Effector memory CD4-positive, alpha-beta T cell (primary cell): Measurements from ENCODE around the gene CDH3.

Experiments
- DNase-seq, 3 donors: peaks; one replicate each; pipeline ENCODE4 v3.0.0-alpha.2; 2020
- H3K27ac ChIP-seq: 2 replicates; pipeline ENCODE4 v1.7.0; 2013; ENCODE audit warnings: mild to moderate bottlenecking, low read length, moderate library complexity; ENCODE audit not compliant: insufficient read depth, poor library complexity, severe bottlenecking
- H3K27me3 ChIP-seq: replicated peaks from 2 replicates; pipeline ENCODE4 v1.7.0; 2013; ENCODE audit warnings: mild to moderate bottlenecking, low read length; ENCODE audit not compliant: insufficient read depth, control insufficient read depth, poor library complexity, severe bottlenecking
- H3K36me3 ChIP-seq: 2 replicates; pipeline ENCODE4 v1.7.0; 2013; ENCODE audit warnings: mild to moderate bottlenecking, low read length, moderate library complexity; ENCODE audit not compliant: control insufficient read depth, insufficient read depth
- H3K4me1 ChIP-seq: 2 replicates; pipeline ENCODE4 v1.7.0; 2013; ENCODE audit warnings: low read length, mild to moderate bottlenecking; ENCODE audit not compliant: control insufficient read depth, insufficient read depth, poor library complexity, severe bottlenecking
- H3K4me3 ChIP-seq: 2 replicates; pipeline ENCODE4 v1.7.0; 2013; ENCODE audit warnings: low read length, low read depth, mild to moderate bottlenecking; ENCODE audit not compliant: insufficient read depth, poor library complexity, severe bottlenecking
- H3K9me3 ChIP-seq: 2 replicates; pipeline ENCODE4 v1.7.0; 2013; ENCODE audit warnings: mild to moderate bottlenecking, low read length, moderate library complexity; ENCODE audit not compliant: control insufficient read depth

The CDH3 gene

DNA sequence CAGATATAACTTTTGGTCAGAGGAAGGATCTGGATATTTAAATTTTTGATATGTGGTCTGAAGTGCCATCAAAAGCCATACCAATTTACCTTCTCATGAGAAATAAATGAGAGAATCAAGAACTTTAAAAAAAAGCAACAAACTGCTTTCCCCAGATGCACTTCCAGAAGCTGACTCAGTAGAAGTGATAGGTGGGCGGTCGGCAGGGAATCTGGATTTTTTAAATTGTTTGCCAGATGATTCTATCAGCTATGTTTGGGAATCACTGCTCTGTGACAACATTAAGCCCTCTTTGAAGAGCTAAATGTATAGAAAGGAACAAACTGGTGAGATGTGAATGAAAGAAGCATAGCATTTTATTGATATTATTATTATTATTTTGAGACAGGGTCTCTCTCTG is 19.2 kb downstream of the CDH3 start:
- Histone ChIP-seq H3K4me3 (no peak overlapping the region), H3K4me1 (no peaks in the 10 kb centered on the region), H3K9me3 (no peaks in the 10 kb centered on the region), H3K36me3 (no peaks in the 10 kb centered on the region), H3K27ac (no peak overlapping the region), H3K27me3 (no peaks in the 10 kb centered on the region)
- DNase-seq, result no peak

DNA sequence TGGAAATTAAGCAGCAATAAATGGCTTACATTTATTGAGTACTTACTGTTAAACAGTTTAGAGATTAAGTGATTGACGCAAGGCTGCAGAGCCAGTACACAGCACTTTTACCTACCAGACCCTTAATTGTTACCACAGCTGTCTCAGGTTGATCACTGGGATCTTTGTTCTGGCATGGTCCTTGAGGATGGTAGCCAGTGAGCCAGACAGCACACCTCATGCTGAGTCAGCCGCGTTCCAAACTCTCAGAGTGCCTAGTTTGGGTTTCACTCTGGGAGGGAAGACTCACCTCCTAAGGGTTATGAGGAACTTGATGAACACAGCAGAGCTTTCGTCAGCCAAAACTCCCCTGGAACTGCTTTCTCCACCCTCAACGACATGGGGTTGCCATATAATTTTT is 20.4 kb downstream of the CDH3 start:
- no peaks in the 10 kb centered on the region for H3K4me1 ChIP-seq

GRCh38 chr16:68668266-68668665 is 23.2 kb downstream of the CDH3 start:
- Histone ChIP-seq H3K27ac (no peak overlapping the region), H3K36me3 (no peaks in the 10 kb centered on the region), H3K4me3 (no peak overlapping the region), H3K27me3 (no peaks in the 10 kb centered on the region), H3K9me3 (no peaks in the 10 kb centered on the region), H3K4me1 (no peaks in the 10 kb centered on the region)
- no peak for DNase-seq

More for the DNA sequence above, 20.4 kb downstream of the CDH3 start:
- no peak overlapping the region for H3K4me3 ChIP-seq
- H3K27ac ChIP-seq, result no peak overlapping the region
- no peak for DNase-seq
- no peaks in the 10 kb centered on the region for H3K9me3 ChIP-seq
- H3K27me3 ChIP-seq, result no peaks in the 10 kb centered on the region
- H3K36me3 ChIP-seq, result no peaks in the 10 kb centered on the region

DNA sequence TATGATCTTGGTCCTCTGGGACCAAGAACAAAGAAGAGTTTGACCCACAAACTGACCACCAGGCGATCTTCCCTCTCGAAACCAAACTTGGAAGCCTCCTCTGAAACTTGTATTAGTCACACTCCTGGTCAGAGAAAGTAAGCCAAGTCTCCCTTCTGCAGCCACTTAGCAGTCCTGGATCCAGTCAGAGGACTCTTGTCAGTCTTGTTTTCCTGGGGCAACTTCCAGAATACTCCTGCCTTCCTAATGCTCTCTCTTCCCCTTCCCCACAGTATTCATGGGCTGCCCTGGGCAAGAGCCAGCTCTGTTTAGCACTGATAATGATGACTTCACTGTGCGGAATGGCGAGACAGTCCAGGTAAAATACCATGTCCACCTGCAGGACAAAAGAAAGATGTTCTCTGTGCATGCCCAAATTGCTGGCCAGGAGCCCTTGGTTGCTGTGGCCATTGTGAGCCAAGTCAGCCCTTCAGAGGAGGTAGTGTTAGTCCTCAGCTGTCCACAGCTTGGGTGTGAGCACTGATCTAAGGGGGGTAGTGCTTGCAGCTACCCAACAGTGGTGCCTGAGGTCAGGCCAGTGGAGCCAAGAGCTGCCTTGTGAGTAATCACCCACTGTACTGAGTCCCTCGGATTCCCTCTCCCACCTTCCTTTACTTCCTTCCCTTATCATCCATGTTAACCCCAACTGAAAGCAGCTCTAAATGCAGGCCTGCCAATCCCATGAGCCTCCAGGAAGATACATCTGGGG is 31.2 kb downstream of the CDH3 start:
- H3K4me1 ChIP-seq, result no peaks in the 10 kb centered on the region
- no peaks in the 10 kb centered on the region for H3K36me3 ChIP-seq
- no peak overlapping the region for H3K4me3 ChIP-seq
- no peak overlapping the region for H3K27ac ChIP-seq
- no peaks in the 10 kb centered on the region for H3K9me3 ChIP-seq
- no peaks in the 10 kb centered on the region for H3K27me3 ChIP-seq
- no peak for DNase-seq

DNA sequence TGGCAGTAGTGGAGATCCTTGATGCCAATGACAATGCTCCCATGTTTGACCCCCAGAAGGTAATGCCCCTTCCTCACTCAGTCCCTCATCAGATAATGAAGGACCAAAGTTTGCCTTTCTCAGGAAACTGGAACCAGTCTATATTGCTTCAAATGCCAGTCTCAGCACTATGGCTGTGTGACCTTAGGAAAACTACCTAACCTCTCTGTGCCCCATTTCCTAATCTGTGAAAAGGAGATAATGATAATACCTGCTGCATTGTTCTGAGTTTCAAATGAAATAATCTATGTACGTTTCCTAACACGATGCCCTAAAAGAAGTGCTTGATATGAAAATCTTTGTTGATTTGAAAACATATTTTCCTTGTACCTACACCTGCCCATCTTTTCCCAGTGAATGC is 35.9 kb downstream of the CDH3 start:
- Histone ChIP-seq H3K4me3 (no peak overlapping the region), H3K4me1 (no peaks in the 10 kb centered on the region), H3K27ac (no peak overlapping the region), H3K27me3 (no peaks in the 10 kb centered on the region), H3K9me3 (no peaks in the 10 kb centered on the region), H3K36me3 (no peaks in the 10 kb centered on the region)
- DNase-seq, result no peak

GRCh38 chr16:68685685-68686478 is 40.8 kb downstream of the CDH3 start:
- no peak overlapping the region for H3K27ac ChIP-seq
- no peak for DNase-seq
- H3K27me3 ChIP-seq, result no peaks in the 10 kb centered on the region
- H3K4me1 ChIP-seq, result no peaks in the 10 kb centered on the region
- no peaks in the 10 kb centered on the region for H3K9me3 ChIP-seq
- no peaks in the 10 kb centered on the region for H3K36me3 ChIP-seq
- H3K4me3 ChIP-seq, result no peak overlapping the region

GRCh38 chr16:68686905-68687304 is 41.8 kb downstream of the CDH3 start:
- Histone ChIP-seq H3K36me3 (no peaks in the 10 kb centered on the region), H3K27me3 (no peaks in the 10 kb centered on the region), H3K9me3 (no peaks in the 10 kb centered on the region), H3K4me1 (no peaks in the 10 kb centered on the region), H3K27ac (no peak overlapping the region), H3K4me3 (no peak overlapping the region)
- DNase-seq, result no peak

- Histone ChIP-seq H3K4me1 (no peaks in the 10 kb centered on the region), H3K36me3 (no peaks in the 10 kb centered on the region), H3K27me3 (no peaks in the 10 kb centered on the region), H3K9me3 (no peaks in the 10 kb centered on the region), H3K27ac (no peak overlapping the region), H3K4me3 (no peak overlapping the region)
- DNase-seq, result no peak
Measured at GRCh38 chr16:68689921-68690320, 44.8 kb downstream of the CDH3 start.

DNA sequence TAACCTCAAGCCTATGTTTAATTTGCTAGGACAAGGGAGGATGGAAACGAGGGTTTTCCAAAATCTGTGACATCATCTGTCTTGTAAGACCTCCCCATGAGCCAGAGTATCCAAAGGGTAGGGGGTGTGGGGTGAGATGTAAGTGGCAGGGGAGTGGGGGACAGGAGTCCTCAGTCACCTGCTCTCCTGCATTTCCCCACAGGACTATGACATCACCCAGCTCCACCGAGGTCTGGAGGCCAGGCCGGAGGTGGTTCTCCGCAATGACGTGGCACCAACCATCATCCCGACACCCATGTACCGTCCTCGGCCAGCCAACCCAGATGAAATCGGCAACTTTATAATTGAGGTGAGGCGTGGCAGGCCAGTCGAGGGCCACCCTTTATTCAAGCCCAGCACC is 50.5 kb downstream of the CDH3 start:
- Histone ChIP-seq H3K27ac (no peak overlapping the region), H3K36me3 (no peaks in the 10 kb centered on the region), H3K4me3 (no peak overlapping the region), H3K9me3 (no peaks in the 10 kb centered on the region), H3K27me3 (no peaks in the 10 kb centered on the region), H3K4me1 (no peaks in the 10 kb centered on the region)
- DNase-seq, result no peak

GRCh38 chr16:68696514-68696913 is 51.4 kb downstream of the CDH3 start:
- Histone ChIP-seq H3K27ac (no peak overlapping the region), H3K4me3 (no peak overlapping the region), H3K4me1 (no peaks in the 10 kb centered on the region), H3K27me3 (no peaks in the 10 kb centered on the region), H3K9me3 (no peaks in the 10 kb centered on the region), H3K36me3 (no peaks in the 10 kb centered on the region)
- DNase-seq, result no peak
